Activated T-cell treated with anti-CD3 and anti-CD28 coated beads, Interleukin-2, amount 50 U/mL, for 4 hours (primary cell): ENCODE results near the gene PIN4. TPM values are rescaled to one million over a fixed set of nuclear protein-coding genes. Genes with fewer than 3 reads are reported as not detected.
"Not testable (repeated sequence)": the region's sequence is repeated elsewhere in the genome, so short reads cannot be mapped to it uniquely, and the experiment has no call there.

Source experiments
- ATAC-seq, 2 donors: fragments of 200-7000 bp; cut with Tn5 transposase; one replicate each; pipeline ENCODE4 v1.10.0; 2021
- DNase-seq: peaks from one replicate; pipeline ENCODE4 v3.0.0-alpha.2; 2020
- H3K27me3 Mint-ChIP-seq: one replicate; pipeline ENCODE4 v1.8.0; 2021; ENCODE audit warnings: low read depth, mixed read lengths
- H3K36me3 Mint-ChIP-seq: one replicate; pipeline ENCODE4 v1.8.0; 2022; ENCODE audit warnings: mixed read lengths; ENCODE audit not compliant: insufficient read depth
- H3K4me1 Mint-ChIP-seq: one replicate; pipeline ENCODE4 v1.8.0; 2021; ENCODE audit warnings: low read depth, mixed read lengths
- H3K4me3 Mint-ChIP-seq: one replicate; pipeline ENCODE4 v1.8.0; 2021; ENCODE audit warnings: mild to moderate bottlenecking, moderate library complexity, mixed read lengths
- H3K9me3 Mint-ChIP-seq: one replicate; pipeline ENCODE4 v1.8.0; 2021; ENCODE audit warnings: mixed read lengths
- total RNA-seq, 3 donors: library from RNA; stranded (reverse); gene quantifications; one replicate each; pipeline ENCODE4 v1.2.1, GENCODE V29; 2021

The PIN4 gene
- total RNA-seq, 3 donors from 2014 or later, result 2.8 to 5.5 (median 5.0) TPM

DNA sequence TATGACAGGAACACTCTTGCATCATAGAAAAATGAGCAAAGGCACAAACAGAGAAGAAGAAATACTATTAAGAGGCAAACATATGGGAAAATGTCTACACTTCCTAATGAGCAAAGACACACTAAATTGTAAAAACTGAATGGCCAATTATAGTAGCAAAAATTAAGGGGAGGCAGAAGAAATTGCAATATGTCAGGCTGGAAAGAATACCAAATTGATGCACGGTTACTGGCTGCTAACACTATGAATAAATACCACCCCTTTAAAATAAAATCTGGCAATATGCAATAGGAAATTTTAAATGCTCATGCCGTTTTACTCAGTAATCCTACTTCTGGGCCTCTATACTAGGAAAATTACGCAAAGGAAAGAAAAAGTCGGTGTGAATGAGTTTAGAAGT lies 16.0 kb upstream of the PIN4 start:
- H3K27me3 Mint-ChIP-seq, result no peaks in the 10 kb centered on the region
- ATAC-seq (no peak), DNase-seq (no peak)
- H3K36me3 Mint-ChIP-seq, result no peaks in the 10 kb centered on the region
- H3K9me3 Mint-ChIP-seq, result no peaks in the 10 kb centered on the region
- peaks cover 5% of the 10 kb centered on the region for H3K4me1 Mint-ChIP-seq
- H3K4me3 Mint-ChIP-seq, result no peak overlapping the region

DNA sequence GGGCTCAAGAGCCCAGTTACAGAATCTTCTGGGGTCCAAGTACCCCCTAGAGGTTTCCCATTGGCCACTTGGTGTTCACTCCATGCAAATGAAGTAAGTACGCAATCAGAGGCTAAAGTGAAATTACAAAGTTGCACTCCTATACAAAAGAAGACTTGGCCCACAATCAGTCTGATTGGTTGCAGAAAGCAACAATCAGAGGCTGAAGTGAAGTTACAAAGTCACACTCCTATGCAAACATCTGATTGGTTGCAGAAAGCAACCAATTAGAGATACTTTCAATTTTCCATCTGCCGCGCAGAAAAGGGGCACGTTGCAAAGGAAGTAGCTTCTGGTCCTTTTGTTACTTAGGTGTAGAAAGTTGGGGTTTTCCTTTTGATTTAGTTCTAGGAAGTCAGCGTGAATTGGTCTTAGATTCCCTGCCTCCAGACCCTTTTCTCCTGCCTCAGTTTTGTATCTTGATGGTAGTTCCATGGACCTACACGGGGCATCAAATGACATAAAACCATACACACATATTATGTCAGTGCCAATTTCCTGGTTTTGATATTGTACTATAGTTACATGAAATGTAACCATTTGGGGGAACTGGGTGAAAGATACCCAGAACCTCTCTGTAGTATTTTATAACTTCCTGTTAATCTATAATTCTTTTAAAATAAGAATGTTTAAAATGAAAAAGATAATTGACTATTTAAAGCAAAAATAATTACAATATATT lies 12.4 kb upstream of the PIN4 start:
- ATAC-seq (peak; percentile 43 to 78), DNase-seq (peak; percentile 10)
- Mint-ChIP-seq H3K9me3 (no peaks in the 10 kb centered on the region), H3K4me1 (peaks cover 5% of the 10 kb centered on the region), H3K4me3 (peak overlapping the region; percentile 65), H3K27me3 (no peaks in the 10 kb centered on the region), H3K36me3 (no peaks in the 10 kb centered on the region)

DNA sequence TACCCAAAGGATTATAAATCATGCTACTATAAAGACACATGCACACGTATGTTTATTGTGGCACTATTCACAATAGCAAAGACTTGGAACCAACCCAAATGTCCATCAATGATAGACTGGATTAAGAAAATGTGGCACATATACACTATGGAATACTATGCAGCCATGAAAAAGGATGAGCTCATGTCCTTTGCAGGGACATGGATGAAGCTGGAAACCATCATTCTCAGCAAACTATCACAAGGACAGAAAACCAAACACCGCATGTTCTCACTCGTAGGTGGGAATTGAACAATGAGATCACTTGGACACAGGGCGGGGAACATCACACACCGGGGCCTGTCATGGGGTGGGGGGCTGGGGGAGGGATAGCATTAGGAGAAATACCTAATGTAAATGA lies 5.3 kb upstream of the PIN4 start:
- H3K9me3 Mint-ChIP-seq, H3K36me3 Mint-ChIP-seq, H3K27me3 Mint-ChIP-seq, ATAC-seq, H3K4me3 Mint-ChIP-seq, DNase-seq: not testable (repeated sequence)
- H3K4me1 Mint-ChIP-seq, result peaks cover 10% of the 10 kb centered on the region

DNA sequence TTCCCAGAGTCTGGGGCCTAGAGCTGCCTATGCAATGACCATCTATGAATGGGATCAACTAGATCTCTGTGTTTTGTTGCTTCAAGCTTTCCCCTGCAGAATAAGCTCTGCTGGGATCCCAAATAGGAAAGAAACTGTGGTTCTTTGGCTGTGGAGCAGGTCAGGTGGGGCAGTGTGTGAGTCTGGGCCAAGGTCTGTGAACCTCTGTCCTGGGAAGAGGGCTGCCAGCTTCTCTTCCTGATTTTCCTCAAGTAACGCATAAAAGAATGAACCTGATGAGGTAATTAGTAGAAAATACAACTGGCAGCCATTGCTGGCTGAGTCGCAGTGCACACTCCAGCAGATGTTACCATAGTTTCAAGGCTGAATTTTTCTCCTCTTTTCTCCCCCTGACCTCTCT lies 4.6 kb upstream of the PIN4 start:
- Mint-ChIP-seq H3K27me3 (no peaks in the 10 kb centered on the region), H3K9me3 (no peaks in the 10 kb centered on the region), H3K36me3 (no peaks in the 10 kb centered on the region), H3K4me1 (peaks cover 10% of the 10 kb centered on the region), H3K4me3 (no peak overlapping the region)
- DNase-seq, result no peak
- no peak for ATAC-seq

DNA sequence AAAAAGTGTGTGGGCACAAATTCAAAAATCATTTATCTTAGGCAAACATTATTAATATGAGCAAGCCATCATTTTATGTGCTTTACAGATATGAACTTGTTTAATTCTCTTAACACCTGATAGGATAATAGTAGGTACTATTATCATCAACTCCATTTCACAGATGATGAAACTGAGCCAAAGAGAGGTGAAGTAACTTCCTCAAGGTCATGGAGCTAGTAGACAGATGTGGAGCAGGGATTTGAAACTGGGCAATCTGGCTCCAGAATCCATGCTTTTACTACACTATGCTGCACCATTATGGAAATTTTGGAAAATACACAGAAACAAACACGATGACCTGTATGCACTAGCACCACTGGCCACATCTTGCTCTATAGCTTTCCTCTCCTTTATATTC lies 1.0 kb upstream of the PIN4 start:
- Mint-ChIP-seq H3K4me1 (peaks cover 15% of the 10 kb centered on the region), H3K27me3 (no peaks in the 10 kb centered on the region), H3K9me3 (no peaks in the 10 kb centered on the region), H3K4me3 (no peak overlapping the region), H3K36me3 (no peaks in the 10 kb centered on the region)
- DNase-seq, result no peak
- ATAC-seq, result no peak

DNA sequence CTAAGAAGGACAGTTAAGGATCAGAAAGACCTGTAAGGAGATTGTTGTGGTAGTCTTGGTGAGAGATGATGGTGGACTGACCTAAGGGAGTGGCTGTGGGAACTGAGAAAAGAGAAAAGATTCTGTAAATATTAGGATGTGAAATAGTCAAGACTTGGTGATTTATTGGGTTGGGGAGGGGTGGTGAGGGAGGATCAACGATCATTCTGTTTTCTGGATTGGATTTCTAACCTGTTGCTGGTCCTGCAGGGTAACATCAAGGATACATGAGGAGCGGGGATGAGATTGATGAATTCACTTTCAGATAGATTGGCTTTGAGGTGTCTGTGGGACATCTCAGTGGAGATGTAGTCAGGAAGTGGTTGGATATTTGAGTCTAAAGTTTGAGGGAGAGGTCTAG lies 1.4 kb downstream of the PIN4 start:
- Mint-ChIP-seq H3K27me3 (no peaks in the 10 kb centered on the region), H3K4me3 (no peak overlapping the region), H3K4me1 (peaks cover 18% of the 10 kb centered on the region)

DNA sequence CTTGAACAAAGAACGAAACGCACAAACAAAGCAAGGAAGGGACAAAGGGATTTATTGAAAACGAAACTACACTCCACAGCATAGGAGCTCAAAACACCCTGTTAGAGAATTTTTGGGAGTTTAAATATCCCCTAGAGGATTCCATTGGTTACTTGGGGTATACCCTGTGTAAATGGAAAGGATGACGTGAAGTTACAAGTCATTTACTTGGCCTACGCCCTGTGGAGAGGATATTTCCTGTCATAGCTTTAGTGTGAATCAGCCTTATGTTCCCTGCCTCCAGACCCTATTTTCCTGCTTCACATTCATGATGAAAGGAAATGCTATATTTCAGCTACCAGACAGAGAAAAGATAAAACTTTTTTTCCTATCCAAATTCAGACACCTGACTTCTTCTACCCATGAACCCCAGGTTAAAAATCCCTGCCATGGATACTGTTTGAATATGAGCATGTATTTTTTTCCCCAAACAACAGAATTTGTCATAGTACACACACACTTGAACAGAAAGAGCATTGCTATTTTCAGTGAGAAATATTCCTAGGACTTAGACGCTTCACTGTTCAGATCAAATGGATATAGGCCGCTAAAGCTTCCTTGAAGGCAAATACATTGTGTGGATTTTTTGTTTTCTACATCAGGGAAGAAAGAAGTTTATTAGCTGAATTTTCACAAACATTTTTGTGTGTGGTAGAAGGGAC lies 20.4 kb downstream of the PIN4 start:
- Mint-ChIP-seq H3K4me1 (no peaks in the 10 kb centered on the region), H3K9me3 (no peaks in the 10 kb centered on the region), H3K4me3 (no peak overlapping the region), H3K27me3 (no peaks in the 10 kb centered on the region), H3K36me3 (peaks cover 10% of the 10 kb centered on the region)
- DNase-seq (no peak), ATAC-seq (no peak)

More for the DNA sequence above, 1.4 kb downstream of the PIN4 start:
- ATAC-seq, result no peak
- no peak for DNase-seq
- H3K9me3 Mint-ChIP-seq, result no peaks in the 10 kb centered on the region
- no peaks in the 10 kb centered on the region for H3K36me3 Mint-ChIP-seq

DNA sequence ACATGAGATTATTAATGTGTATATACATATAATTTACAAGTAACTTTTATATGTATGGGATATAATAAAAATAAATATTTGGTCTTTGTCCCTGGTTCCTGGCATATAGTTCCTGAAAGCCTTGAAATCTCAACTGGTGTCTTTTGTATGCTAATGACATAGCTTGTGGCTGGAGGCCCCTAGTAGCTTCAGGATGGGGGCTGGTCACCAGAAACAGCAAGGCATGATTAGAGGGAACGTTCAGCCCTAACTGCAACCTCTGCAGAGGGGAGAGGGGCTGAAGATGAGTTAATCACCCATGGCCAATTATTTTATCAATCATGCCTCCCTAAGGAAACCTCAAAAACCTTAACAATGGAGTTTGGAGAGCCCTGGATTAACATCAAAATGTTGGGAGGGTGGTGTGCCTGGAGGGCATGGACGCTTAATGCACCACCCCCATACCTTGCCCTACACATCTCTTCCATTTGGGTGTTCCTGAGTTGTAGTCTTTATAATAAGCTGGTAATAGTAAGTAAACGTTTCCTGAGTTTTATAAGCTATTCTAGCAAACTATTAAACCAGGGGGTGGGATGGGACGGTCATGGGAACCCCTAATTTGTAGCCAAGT lies 21.3 kb downstream of the PIN4 start:
- Mint-ChIP-seq H3K36me3 (peaks cover 12% of the 10 kb centered on the region), H3K27me3 (no peaks in the 10 kb centered on the region), H3K9me3 (no peaks in the 10 kb centered on the region), H3K4me3 (no peak overlapping the region), H3K4me1 (no peaks in the 10 kb centered on the region)
- no peak for DNase-seq
- no peak for ATAC-seq

DNA sequence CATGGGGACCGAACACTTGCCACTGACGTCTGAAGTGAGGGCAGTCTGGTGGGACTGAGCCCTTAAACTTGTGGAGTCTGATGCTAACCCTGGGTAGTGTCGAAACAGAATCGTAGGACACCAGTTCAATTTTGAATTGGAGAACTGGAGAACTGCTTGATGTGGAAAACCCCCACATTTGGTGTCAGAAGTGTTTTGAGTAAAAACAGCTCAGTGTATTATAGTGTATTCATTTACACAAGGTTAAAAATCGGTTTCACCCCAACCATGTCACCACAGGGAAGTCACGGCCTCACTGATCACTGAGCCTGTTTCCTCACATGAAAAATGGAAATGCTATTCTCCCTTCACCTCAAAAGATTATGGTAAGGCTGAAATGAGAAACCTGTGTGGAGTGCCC lies 21.9 kb downstream of the PIN4 start:
- H3K4me3 Mint-ChIP-seq, result no peak overlapping the region
- DNase-seq (no peak), ATAC-seq (peak in 1 of 2 donors; percentile 71)
- peaks cover 12% of the 10 kb centered on the region for H3K36me3 Mint-ChIP-seq
- H3K9me3 Mint-ChIP-seq, result no peaks in the 10 kb centered on the region
- no peaks in the 10 kb centered on the region for H3K27me3 Mint-ChIP-seq
- no peaks in the 10 kb centered on the region for H3K4me1 Mint-ChIP-seq

DNA sequence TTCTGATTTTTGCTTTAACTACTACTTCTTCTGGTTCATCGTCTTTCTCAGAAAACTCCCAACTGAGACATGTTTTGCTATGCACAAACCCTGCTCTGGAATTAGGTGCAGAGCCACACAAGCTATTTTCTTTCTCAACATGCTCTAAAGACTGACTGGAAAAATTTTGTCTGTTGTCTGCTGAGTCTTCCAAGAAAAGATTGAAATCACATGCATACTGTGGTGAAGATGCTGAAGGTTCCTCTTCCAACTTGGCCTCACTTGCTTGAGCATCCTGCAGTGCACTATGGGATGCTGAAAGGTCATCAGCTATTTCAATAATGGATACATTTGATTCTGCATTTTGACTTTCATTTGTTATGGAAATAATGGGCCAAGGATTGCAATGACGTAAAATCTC lies 24.1 kb downstream of the PIN4 start:
- no peaks in the 10 kb centered on the region for H3K4me1 Mint-ChIP-seq
- H3K9me3 Mint-ChIP-seq, result no peaks in the 10 kb centered on the region
- no peak for ATAC-seq
- H3K27me3 Mint-ChIP-seq, result no peaks in the 10 kb centered on the region
- no peak for DNase-seq
- peaks cover 16% of the 10 kb centered on the region for H3K36me3 Mint-ChIP-seq
- no peak overlapping the region for H3K4me3 Mint-ChIP-seq

DNA sequence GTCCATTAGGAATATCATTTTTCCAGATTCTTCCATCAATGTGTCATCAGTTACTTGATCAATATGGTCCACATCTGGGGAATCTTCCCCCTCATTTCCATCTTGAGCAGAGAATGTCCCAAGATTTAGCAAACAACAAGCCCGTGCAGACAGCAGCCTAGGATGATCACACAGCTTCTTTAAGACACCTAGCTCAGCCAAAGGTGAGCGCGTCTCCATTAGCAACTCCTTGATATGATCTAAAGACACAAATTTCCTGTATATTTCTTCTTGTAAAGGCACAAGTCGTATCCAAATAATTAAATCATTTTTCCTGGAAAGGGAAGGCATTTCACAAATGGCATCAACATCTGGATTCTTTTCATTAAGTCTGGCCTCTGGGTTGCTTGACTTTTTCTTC lies 25.8 kb downstream of the PIN4 start:
- DNase-seq (no peak), ATAC-seq (no peak)
- Mint-ChIP-seq H3K4me1 (no peaks in the 10 kb centered on the region), H3K4me3 (no peak overlapping the region), H3K27me3 (no peaks in the 10 kb centered on the region), H3K36me3 (peaks cover 17% of the 10 kb centered on the region), H3K9me3 (no peaks in the 10 kb centered on the region)

DNA sequence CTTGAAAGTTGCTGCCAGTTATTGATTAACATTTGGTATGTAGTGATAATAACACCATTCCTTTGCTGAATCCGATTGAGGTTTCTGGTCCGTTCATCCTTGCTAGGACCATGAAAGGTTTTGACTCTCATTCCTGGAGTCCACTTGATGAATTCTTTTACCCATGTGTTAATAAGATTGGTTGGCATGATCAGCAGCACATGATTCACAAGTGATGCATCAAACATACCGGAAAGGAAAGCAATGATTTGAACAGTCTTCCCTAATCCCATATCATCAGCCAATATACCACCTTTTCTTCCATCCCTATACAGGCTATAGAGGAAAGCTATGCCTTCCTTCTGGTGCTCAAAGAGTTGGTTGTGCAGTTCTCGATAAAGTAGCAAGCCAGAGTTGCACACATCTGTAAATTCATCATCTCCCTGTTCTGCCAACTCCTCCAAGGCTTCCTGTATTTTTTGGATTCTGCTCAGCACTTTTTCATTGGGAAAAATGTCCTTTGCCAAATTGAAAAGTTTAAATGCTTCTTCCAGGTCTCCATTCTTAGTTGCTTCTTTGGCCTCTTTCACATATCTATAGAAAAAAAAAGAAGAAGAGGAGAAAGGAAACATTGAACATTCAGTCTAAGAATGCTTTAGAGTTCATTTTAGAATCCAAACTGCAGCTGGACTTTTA lies 26.7 kb downstream of the PIN4 start:
- no peak overlapping the region for H3K4me3 Mint-ChIP-seq
- DNase-seq, result no peak
- H3K27me3 Mint-ChIP-seq, result no peaks in the 10 kb centered on the region
- peaks cover 17% of the 10 kb centered on the region for H3K36me3 Mint-ChIP-seq
- ATAC-seq, result no peak
- no peaks in the 10 kb centered on the region for H3K4me1 Mint-ChIP-seq
- no peaks in the 10 kb centered on the region for H3K9me3 Mint-ChIP-seq

DNA sequence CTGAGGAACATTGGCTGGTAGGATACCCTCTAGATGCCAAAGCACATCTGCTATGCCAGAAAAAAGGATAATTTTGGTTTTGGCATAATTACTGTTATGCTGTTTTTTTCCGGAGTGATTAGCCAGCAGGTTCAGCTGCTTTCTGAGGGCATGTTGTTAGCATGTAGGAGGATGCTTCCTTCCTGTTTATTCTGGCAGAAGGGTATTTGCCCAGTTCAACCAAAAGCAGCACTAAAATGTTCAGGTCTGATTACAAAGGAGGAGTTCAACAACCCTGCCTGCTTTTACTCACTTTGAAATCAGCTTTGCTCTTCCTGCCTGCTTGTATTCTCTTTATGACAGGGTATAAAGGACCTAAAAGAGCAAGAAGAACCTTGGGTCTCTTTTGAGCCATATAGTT lies 35.4 kb downstream of the PIN4 start:
- Mint-ChIP-seq H3K27me3 (no peaks in the 10 kb centered on the region), H3K4me1 (no peaks in the 10 kb centered on the region), H3K9me3 (no peaks in the 10 kb centered on the region), H3K36me3 (no peaks in the 10 kb centered on the region), H3K4me3 (no peak overlapping the region)
- DNase-seq (no peak), ATAC-seq (no peak)

DNA sequence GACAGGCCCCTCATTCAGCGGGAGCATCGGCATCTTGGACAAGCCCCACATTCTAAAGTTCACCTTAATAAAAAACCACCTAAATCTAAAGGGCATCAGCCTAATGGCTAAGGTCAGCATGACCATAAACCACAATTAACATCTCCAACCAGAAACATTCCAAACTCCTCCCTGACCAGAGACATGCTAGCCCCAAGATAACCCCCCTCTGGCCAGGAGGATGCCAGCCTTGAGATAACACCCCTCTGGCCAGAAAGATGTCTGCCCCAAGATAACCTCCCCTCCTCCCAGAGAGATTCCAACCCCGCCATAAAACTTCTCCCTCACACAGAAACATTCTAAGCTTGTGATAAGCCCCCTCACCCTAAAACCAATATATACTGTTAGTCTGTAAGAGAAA lies 38.8 kb downstream of the PIN4 start:
- not testable (repeated sequence) for DNase-seq, ATAC-seq, H3K4me3 Mint-ChIP-seq, H3K4me1 Mint-ChIP-seq, H3K27me3 Mint-ChIP-seq, H3K9me3 Mint-ChIP-seq, H3K36me3 Mint-ChIP-seq
